ENCODE results near the gene DPM2.

DPM2 gene

DNA sequence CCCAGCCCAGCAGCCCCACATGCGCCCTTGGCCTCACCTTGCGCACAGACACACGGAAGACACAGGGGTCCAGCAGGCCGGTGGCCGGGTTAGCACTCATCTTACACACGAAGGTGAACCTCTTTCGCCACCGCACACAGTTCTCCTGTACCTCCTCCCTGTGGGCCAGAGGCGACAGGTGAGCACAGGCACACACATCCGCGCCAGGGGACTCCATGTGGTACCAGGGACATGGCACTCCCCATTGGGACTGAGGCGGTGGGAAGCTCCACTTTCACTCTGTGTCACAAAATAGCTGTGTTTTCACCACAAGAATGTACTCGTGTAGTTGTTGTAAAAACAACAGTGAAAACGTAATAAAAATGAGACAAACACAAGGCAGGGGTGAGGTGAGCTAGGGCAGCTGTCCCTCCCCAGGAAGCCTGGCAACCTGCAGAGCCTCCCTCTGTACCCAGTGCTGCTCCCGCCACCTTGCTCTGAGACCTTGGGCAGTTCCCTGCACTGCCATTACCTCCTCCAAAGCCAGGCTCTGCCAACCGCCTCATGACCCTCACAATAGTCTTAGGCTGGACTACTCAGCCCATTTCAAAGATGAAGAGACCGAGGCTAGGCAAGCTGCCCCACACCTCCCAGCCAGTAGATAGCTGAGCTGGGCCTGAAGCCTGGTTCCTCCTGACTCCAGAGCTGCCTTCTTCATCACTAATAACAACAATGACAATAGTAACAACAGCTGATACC, 16.3 kb upstream of the DPM2 start:
- no peak for DNase-seq

DNA sequence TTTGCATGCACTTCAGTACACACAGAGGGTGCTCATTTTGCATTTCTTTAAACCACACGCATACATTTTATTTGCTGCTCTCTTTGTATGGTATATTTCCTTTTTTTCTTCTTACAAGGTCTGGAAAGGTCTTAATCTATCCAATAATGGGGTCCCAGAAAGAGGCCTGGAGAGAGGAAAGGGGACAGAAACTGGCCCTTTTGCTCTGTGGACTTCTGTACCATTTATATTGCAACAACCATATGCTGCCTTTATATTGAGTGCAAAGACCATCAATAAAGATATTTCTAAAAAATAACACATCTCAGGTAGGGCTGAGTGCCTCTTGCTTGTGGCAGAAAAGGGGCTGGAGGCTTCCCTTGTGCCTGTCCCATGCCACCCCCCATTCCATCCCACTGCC, 15.5 kb upstream of the DPM2 start:
- DNase-seq: no peak

GRCh38 chr9:127950513-127951289, 13.0 kb upstream of the DPM2 start:
- DNase-seq: no peak

DNA sequence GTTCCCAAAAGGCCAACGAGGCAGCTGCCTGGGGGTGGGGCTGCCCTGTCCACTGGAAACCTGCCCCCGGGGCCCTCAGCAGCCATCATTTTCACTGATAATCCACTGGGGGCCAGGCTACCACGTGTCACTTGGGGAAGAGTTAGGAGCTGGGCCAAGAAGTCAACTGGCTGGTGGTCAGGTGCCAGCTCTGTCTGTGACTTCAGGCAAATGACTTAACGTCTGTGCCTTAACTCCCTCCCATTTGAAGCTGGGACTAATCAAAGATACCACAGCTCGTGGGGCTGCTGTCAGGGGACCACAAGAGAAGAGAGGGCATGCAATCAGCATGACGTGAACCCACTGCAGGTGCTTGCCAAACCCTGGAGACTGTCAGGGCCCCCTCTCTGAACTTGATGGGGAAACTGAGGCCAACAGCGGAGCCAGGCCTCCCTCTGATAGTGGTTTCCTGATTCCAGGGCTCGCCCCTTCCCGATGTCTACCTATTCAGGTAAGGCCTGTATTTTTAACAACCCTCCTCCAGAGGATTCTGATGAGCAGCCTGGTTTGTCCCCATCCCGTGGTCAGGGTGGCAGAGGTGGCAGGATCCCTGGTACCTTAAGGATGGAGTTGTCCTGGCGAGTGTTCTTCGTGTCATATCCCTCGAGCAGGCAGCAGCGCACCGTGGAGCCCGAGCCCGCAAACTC, 12.3 kb upstream of the DPM2 start:
- DNase-seq: no peak

DNA sequence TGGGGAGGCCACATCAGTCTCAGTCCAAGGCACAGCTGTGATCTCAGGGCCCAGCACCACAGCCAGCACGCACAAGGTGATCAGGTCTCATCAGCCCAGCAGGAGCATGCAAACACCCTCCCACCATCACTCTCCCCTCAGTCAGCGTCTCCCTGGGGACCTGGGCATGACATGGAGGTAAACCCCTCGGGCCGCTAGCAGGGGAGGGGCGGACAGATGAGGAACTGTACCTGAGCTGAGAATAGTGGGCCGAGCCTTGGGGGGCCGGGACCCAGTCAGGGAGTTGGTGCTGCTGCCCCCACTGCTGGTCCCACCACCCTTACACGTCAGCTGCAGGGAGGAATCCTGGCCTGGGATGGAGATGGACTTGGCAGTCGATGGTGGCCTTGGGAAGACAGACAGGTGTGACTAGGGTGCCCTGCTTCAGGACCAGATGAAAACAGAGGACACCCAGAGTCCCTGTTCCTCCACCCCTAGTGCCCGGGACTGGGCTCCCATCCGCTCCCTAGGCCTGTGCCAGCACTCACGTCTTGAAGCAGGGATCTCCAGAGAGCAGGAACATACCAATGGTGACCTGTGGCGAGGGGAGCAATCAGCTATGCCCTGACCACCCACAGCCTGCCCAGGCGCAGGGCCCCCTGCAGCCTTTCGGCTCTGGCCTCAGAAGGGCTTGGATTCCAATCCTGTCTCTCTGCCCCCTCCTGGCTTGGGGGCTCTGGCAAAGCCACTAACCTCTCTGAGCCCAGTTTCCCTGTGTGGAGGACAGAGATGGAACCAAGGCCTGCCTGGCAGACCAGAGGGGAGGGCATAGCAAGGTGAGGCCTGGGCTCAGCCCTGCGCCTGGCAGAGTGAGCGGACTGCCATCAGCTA, 10.4 kb upstream of the DPM2 start:
- no peak for DNase-seq

GRCh38 chr9:127946728-127947127, 9.1 kb upstream of the DPM2 start:
- DNase-seq: no peak

- DNase-seq: no peak
These were observed 8.3 kb upstream of the DPM2 start for GRCh38 chr9:127945942-127946341.

- DNase-seq: no peak
These were observed 7.7 kb upstream of the DPM2 start for GRCh38 chr9:127945338-127945737.

- DNase-seq: no peak
These were observed 7.0 kb upstream of the DPM2 start for GRCh38 chr9:127944586-127945218.

GRCh38 chr9:127943731-127944144, 6.1 kb upstream of the DPM2 start:
- peak; percentile 92 for DNase-seq

- DNase-seq: no peak
These were observed 5.5 kb upstream of the DPM2 start for GRCh38 chr9:127943011-127943662.

GRCh38 chr9:127942216-127943010, 4.8 kb upstream of the DPM2 start:
- DNase-seq: peak; percentile 83

DNA sequence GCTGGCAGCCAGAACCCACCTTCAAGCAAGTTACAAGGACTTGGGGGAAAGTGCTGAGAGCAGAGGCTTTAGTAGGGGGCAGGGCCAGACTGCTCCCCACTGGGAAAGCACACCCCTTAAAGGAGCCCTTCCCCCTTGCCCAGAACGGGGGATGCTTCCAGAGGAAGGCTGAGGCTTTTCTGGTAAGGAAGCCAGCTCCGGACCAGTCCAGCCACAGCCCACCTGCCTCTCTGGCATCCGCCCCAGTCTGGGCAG, 4.2 kb upstream of the DPM2 start:
- DNase-seq: no peak

DNA sequence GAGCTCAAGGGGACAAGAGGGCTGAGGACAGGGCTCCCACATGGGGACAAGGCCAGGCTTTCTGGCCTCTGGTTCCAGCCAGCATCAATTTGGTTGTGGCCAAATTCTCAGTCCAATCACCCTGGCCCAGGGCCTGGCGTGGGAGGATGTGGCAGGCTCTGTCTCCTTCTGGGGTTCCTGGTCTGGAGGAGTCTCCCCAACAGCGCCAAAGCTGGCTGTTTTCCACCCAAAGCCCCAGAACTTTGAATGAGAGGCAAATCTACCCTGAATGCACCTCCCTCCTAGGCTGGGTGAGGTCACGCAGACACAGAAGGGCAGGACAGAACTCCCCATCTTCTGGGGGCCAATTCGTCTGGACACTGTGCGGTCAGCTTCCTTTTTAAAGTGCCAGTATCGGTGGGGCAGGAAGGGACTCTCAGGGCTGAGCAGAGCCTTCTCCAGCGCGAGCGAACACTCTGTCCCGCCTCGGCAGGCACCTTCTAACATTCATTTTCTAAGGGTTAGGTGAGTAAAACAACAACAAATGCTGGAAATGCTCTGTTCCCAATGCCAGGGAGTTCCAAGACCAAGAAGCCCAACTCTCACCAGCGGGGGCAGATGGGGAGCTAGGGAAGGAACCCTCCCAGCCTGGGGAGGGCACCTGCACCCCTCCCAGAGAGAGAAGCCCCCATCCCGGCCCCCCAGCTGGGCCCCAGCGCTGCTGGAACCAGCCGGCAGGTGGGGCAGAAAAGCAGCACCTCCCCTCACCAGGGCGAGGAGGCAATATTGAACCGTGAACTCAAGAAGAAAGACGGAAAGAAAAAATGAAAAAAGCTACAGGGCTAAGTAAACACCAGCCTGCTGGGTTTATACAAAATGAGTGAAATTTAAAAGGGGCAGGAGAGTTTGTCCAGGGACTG, 3.7 kb upstream of the DPM2 start:
- no peak for DNase-seq

DNA sequence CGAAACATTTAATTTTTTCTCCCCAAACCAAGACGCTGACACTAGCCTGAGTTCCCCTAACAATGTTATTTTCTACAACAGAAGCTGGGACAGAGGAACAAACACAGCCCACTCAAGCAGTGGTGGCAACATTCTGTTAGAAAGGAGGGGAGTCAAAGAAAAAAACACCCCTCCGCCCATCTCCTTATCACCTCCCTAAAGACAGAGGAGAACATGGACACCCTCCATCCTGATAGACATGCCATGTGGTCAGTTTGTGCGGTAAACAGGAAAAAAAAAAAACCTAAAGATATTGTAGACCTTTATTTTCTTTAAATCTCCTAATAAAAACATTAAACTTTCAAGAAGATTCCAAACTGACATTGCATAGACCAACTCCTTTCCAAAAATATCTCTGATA, 2.9 kb upstream of the DPM2 start:
- no peak for DNase-seq

- no peak for DNase-seq
These were observed 640 bp upstream of the DPM2 start for GRCh38 chr9:127938298-127938690.

DNA sequence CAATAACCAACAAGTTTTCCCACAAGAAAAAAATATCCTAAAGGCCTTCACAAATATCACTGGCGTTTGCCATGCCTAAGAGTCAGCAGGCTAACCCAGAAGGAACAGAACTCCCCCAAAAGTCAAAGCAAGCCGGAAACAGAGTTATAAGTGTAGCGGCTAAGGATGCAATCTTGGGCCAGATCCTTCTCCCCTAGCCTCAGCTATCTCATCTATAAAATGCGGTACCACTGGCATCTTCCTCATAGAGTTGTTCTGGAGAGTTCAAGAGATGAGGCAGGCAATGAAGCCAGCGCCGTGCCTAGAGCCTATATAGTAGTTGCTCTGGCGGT, 632 bp downstream of the DPM2 start:
- DNase-seq: no peak

GRCh38 chr9:127936347-127936852, 1.3 kb downstream of the DPM2 start:
- DNase-seq: no peak

GRCh38 chr9:127935765-127936221, 1.9 kb downstream of the DPM2 start:
- DNase-seq: no peak

DNA sequence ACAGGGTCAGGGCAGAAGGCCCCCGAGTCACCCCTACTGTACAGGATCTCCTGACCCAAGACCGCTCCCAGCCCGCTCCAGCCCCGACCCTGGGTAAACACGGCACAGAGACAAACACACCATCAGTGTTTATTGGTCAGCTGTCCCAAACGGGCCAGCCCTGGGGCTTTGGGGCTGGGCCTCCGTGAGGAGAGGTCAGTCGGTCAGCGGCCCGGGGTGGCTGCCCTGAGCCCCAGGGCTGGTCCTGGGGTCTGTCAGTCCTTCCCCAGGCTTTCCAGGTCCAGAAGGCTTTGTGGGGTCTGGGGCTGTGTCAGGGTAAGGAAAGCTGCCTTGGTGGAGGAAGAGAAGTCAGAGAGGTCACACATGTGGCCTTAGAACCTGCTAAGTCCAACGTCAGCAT, 2.7 kb downstream of the DPM2 start:
- no peak for DNase-seq

All from islet precursor cell (in vitro differentiated cells).